Activated T-helper 2 cell treated with anti-CD3 and anti-CD28 coated beads, Interferon-gamma antibody, Interleukin-2, Interleukin-4, amounts not matched to agents 10 μg/mL and 5 μg/mL and 100 μg/mL, durations not matched to agents 14 hours and 24 hours and 36 hours (primary cell): ENCODE measurements around the gene PIP5K1C. TPM values are rescaled to one million over a fixed set of nuclear protein-coding genes. Genes with fewer than 3 reads are reported as not detected.

Experiments used
- DNase-seq: peaks from one replicate; pipeline ENCODE4 v3.0.0; 2021; ENCODE audit warnings: low spot score
- H3K27ac Mint-ChIP-seq: one replicate; pipeline ENCODE4 v1.8.0; 2021; ENCODE audit warnings: mixed read lengths
- H3K27me3 Mint-ChIP-seq: one replicate; pipeline ENCODE4 v1.8.0; 2021; ENCODE audit warnings: low read depth, mixed read lengths
- H3K36me3 Mint-ChIP-seq: one replicate; pipeline ENCODE4 v1.8.0; 2021; ENCODE audit warnings: low read depth, mixed read lengths
- H3K4me1 Mint-ChIP-seq: one replicate; pipeline ENCODE4 v1.8.0; 2021; ENCODE audit warnings: low read depth, mixed read lengths
- H3K4me3 Mint-ChIP-seq: one replicate; pipeline ENCODE4 v1.8.0; 2021; ENCODE audit warnings: low read depth, mild to moderate bottlenecking, moderate library complexity, mixed read lengths
- H3K9me3 Mint-ChIP-seq: one replicate; pipeline ENCODE4 v1.8.0; 2021; ENCODE audit warnings: mixed read lengths
- intact Hi-C: fragments of 100-400 bp; cut with micrococcal nuclease; formaldehyde crosslinking; loops from one replicate; pipeline ENCODE4 v1.15.1; 2023
- total RNA-seq: library from RNA; stranded (reverse); gene quantifications from 2 replicates; pipeline ENCODE4 v1.2.3, GENCODE V29; 2022

Gene PIP5K1C
- total RNA-seq, 1 donor from 2014 or later: 22.5 TPM

DNA sequence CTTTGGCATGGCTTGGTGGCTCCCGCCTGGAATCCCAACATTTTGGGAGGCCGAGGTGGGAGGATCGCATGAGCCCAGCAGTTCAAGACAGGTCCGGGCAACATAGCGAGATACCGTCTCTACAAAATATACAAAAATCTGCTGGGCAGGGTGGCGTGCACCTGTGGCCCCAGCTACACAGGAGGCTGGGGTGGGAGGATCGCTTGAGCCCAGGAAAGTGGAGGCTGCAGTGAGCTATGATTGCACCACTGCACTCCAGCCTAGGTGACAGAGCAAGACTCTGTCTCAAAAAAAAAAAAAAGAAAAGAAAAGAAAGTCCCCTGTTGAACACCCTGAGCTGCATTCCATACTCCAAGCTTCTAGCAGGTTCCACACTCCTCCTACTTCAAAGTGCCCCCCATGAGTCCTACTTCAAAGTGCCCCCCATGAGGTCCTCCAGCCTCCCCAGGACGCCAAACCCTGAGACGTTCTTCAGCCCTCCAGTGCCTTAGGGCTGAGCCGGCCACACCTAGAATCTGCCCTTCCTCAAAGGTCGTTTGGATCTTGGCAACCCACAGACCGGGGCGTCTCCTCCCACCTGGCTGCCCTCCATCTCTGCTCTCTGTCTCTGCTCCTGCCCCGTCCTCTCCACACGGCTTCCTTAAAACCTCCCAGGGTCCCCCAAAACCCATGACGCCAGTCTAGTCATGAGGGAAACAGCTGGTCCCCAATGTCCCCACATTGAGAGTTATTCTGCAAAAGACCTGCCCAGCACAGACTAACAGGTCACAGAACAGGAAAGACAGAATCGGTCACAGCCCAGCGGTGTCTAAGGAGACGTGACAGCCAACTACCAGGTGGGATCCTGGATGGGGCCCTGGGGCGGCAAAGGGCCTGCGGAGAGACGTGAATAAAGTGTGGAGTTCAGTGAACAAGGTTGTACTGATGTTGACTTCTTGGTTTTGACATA is 12.7 kb upstream of the PIP5K1C start:
- H3K4me1 Mint-ChIP-seq: no peaks in the 10 kb centered on the region
- intact Hi-C loops: no loop called here
- no peak overlapping the region for H3K27ac Mint-ChIP-seq
- no peaks in the 10 kb centered on the region for H3K9me3 Mint-ChIP-seq
- no peak overlapping the region for H3K4me3 Mint-ChIP-seq
- H3K36me3 Mint-ChIP-seq: no peaks in the 10 kb centered on the region
- H3K27me3 Mint-ChIP-seq: peaks cover 10% of the 10 kb centered on the region
- DNase-seq: no peak

- H3K4me1 Mint-ChIP-seq: no peaks in the 10 kb centered on the region
- H3K27ac Mint-ChIP-seq: no peak overlapping the region
- peaks cover 10% of the 10 kb centered on the region for H3K27me3 Mint-ChIP-seq
- no peaks in the 10 kb centered on the region for H3K36me3 Mint-ChIP-seq
- H3K4me3 Mint-ChIP-seq: no peak overlapping the region
- no peaks in the 10 kb centered on the region for H3K9me3 Mint-ChIP-seq
- intact Hi-C loops: no loop called here
- no peak for DNase-seq
These were observed 10.1 kb upstream of the PIP5K1C start for GRCh38 chr19:3710265-3710812.

DNA sequence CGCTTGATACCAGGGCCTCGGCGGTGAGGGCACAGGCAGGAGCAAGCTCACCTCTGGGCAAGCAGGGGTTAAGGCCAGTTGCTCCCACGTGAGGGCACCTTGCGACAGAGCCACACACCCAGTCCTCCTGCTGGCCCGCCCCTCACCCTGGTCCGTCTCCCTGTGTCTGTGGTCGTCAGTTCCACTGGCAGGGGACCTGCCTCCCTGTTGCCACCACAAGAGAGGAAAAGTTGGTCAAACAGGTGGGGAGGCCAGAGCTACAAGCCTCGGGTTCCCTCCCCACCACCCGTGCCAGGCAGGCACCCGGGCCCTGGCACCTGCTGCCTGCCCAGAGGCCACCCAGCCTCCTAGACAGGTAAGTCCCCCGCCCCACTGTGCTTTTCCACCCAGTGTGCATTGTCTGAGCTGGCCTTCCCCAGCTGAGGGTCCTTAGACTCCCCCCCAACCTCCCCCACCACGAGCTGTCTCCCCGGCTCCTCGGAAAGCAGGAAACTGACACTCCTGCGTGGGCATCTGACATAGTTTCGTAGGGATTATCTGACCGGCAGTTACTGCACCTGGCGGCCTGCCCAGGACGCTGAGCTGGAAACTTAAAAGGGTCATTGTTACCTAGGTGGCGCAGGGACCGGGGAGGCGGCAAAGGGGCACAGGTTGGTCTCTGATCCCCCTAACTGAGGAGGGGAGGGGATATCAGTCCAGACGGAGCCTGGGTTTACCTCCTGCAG is 8.1 kb upstream of the PIP5K1C start, which contains the start of gene TJP3:
Gene TJP3, plus strand, starts transcription at position 178 of the 725 bp plus-strand sequence. CDS start 20,049 bp downstream, outside the sequence.
- Mint-ChIP-seq H3K27ac (no peak within 1 kb of the TSS), H3K4me3 (no peak within 1 kb of the TSS), H3K36me3 (no peaks in the 10 kb centered on the region), H3K27me3 (peaks cover 12% of the 10 kb centered on the region), H3K9me3 (no peaks in the 10 kb centered on the region), H3K4me1 (no peaks in the 10 kb centered on the region)
- intact Hi-C loops: no loop called here
- no peak for DNase-seq

- H3K36me3 Mint-ChIP-seq: no peaks in the 10 kb centered on the region
- H3K4me3 Mint-ChIP-seq: no peak overlapping the region
- H3K4me1 Mint-ChIP-seq: no peaks in the 10 kb centered on the region
- H3K27me3 Mint-ChIP-seq: peaks cover 7% of the 10 kb centered on the region
- intact Hi-C loops: loop anchor here (2.0 kb wide), 1 partner anchor 163 kb away; no protein-coding TSS in a partner anchor
- no peak overlapping the region for H3K27ac Mint-ChIP-seq
- no peaks in the 10 kb centered on the region for H3K9me3 Mint-ChIP-seq
- no peak for DNase-seq
These were observed 7.6 kb upstream of the PIP5K1C start for GRCh38 chr19:3707868-3708206.

GRCh38 chr19:3701200-3701599 is 932 bp upstream of the PIP5K1C start:
- no peaks in the 10 kb centered on the region for H3K36me3 Mint-ChIP-seq
- intact Hi-C loops: loop anchor here (2.0 kb wide), 1 partner anchor 30 kb away; no protein-coding TSS in a partner anchor
- H3K4me1 Mint-ChIP-seq: peaks cover 8% of the 10 kb centered on the region
- no peak overlapping the region for H3K4me3 Mint-ChIP-seq
- H3K9me3 Mint-ChIP-seq: no peaks in the 10 kb centered on the region
- DNase-seq: no peak
- H3K27ac Mint-ChIP-seq: no peak overlapping the region
- peaks cover 2% of the 10 kb centered on the region for H3K27me3 Mint-ChIP-seq

- no peaks in the 10 kb centered on the region for H3K36me3 Mint-ChIP-seq
- DNase-seq: no peak
- intact Hi-C loops: loop anchor here (2.0 kb wide), 1 partner anchor 29 kb away; no protein-coding TSS in a partner anchor
- no peaks in the 10 kb centered on the region for H3K9me3 Mint-ChIP-seq
- peak overlapping the region; percentile 52 for H3K27ac Mint-ChIP-seq
- H3K4me1 Mint-ChIP-seq: peaks cover 8% of the 10 kb centered on the region
- peak overlapping the region; percentile 88 for H3K4me3 Mint-ChIP-seq
- no peaks in the 10 kb centered on the region for H3K27me3 Mint-ChIP-seq
These were observed 477 bp downstream of the PIP5K1C start for GRCh38 chr19:3699741-3700241.

DNA sequence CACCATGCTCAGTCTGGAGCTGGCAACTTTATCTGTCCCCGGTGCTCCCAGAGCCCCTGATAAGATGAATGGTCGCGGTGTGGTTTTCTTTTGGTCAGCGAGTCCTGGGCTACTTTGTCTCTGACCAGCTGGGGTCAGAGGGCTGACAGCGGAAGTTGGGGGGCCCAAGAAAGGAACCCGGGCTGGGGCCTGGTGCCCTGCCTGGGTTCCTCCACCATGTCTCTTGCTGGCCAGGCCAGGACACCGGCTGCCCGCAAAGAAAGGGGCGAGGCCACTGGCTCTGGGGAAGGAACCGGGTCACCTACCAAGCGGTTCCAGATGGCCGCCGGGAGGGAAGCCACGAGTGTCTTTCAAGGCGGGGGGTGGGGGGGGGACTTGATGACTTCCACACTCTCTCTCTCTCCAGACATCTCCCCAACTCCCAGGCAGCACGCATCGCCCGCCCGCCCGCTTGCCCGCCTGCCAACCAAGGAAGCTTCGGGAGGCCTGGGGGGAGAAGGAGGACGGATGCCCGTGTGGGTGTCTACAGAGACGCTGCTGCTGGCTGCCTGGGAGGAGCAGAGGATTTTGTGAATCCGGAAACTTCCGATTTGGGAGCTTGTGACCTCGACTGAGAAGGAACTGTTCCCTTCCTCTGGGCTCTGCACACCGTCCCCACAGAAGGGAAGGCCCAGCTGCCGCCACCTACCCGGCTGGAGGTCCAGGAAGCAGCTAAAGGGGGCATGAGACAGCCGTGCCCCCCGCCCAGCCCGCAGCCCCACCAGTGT is 1.1 kb downstream of the PIP5K1C start:
- peak overlapping the region; percentile 88 for H3K4me3 Mint-ChIP-seq
- H3K27me3 Mint-ChIP-seq: no peaks in the 10 kb centered on the region
- peak overlapping the region; percentile 52 for H3K27ac Mint-ChIP-seq
- no peaks in the 10 kb centered on the region for H3K36me3 Mint-ChIP-seq
- no peaks in the 10 kb centered on the region for H3K9me3 Mint-ChIP-seq
- H3K4me1 Mint-ChIP-seq: peaks cover 8% of the 10 kb centered on the region
- intact Hi-C loops: no loop called here
- DNase-seq: no peak

GRCh38 chr19:3698386-3698950 is 1.8 kb downstream of the PIP5K1C start:
- DNase-seq: no peak
- H3K36me3 Mint-ChIP-seq: no peaks in the 10 kb centered on the region
- H3K4me3 Mint-ChIP-seq: peak overlapping the region; percentile 57
- H3K27me3 Mint-ChIP-seq: no peaks in the 10 kb centered on the region
- no peaks in the 10 kb centered on the region for H3K9me3 Mint-ChIP-seq
- intact Hi-C loops: no loop called here
- H3K4me1 Mint-ChIP-seq: peaks cover 8% of the 10 kb centered on the region
- no peak overlapping the region for H3K27ac Mint-ChIP-seq

- H3K4me3 Mint-ChIP-seq: peak overlapping the region; percentile 57
- H3K9me3 Mint-ChIP-seq: no peaks in the 10 kb centered on the region
- no peak for DNase-seq
- H3K36me3 Mint-ChIP-seq: no peaks in the 10 kb centered on the region
- no peak overlapping the region for H3K27ac Mint-ChIP-seq
- intact Hi-C loops: no loop called here
- peaks cover 9% of the 10 kb centered on the region for H3K4me1 Mint-ChIP-seq
- no peaks in the 10 kb centered on the region for H3K27me3 Mint-ChIP-seq
These were observed 2.4 kb downstream of the PIP5K1C start for GRCh38 chr19:3697671-3698385.

- H3K27ac Mint-ChIP-seq: no peak overlapping the region
- H3K36me3 Mint-ChIP-seq: no peaks in the 10 kb centered on the region
- H3K4me3 Mint-ChIP-seq: no peak overlapping the region
- H3K4me1 Mint-ChIP-seq: peaks cover 10% of the 10 kb centered on the region
- H3K27me3 Mint-ChIP-seq: no peaks in the 10 kb centered on the region
- intact Hi-C loops: no loop called here
- H3K9me3 Mint-ChIP-seq: no peaks in the 10 kb centered on the region
- DNase-seq: no peak
These were observed 3.2 kb downstream of the PIP5K1C start for GRCh38 chr19:3697094-3697493.

- Mint-ChIP-seq H3K36me3 (peaks cover under 1% of the 10 kb centered on the region), H3K27me3 (no peaks in the 10 kb centered on the region), H3K27ac (no peak overlapping the region), H3K4me1 (peaks cover 10% of the 10 kb centered on the region), H3K9me3 (no peaks in the 10 kb centered on the region), H3K4me3 (no peak overlapping the region)
- no peak for DNase-seq
- intact Hi-C loops: no loop called here
These were observed 3.6 kb downstream of the PIP5K1C start for GRCh38 chr19:3696660-3696995.
